Measurements from ENCODE around the gene INPPL1. TPM values are rescaled to one million over a fixed set of nuclear protein-coding genes. Genes with fewer than 3 reads are reported as not detected.
"Not testable (repeated sequence)": the region's sequence is repeated elsewhere in the genome, so short reads cannot be mapped to it uniquely, and the experiment has no call there.

The INPPL1 gene
- 10 to 100 TPM; 47.2 to 53.7 TPM for total RNA-seq

GRCh38 chr11:72224564-72225410, at the start of gene INPPL1:
INPPL1 (plus strand) TSS chr11:72224767; CDS start chr11:72224985, 218 bp downstream.
- H3K27me3 ChIP-seq = no peaks in the 10 kb centered on the region
- ATAC-seq = peak; percentile 15
- 0 to 3% methylated on average over 13 to 72 of the region's 81 CpGs for WGBS, 2 donors
- intact Hi-C loops (cut with DNase I) = no loop called here
- TF ChIP-seq CTCF (IDR thresholded peaks at IDR 0.05) (no peak), POLR2A (IDR thresholded peaks at IDR 0.05) (peak in 1 of 3 donors; percentile 15)
- H3K9me3 ChIP-seq = no peaks in the 10 kb centered on the region
- H3K36me3 ChIP-seq (replicated peaks in 1 of 2; ENCODE audit: insufficient read depth in 1 of 2, low read depth in 2 of 2) = peaks cover 0 to 8% of the 10 kb centered on the region in 2 donors
- peaks cover 21% of the 10 kb centered on the region for H3K4me1 ChIP-seq
- peak within 1 kb of the TSS; percentile 33 to 60 for H3K4me3 ChIP-seq
- DNase-seq = peak; percentile 64 to 75 (median 66)
- peak within 1 kb of the TSS; percentile 82 to 99 (median 96) for H3K27ac ChIP-seq

- DNase-seq (no peak), ATAC-seq (no peak)
- no peaks in the 10 kb centered on the region for H3K36me3 ChIP-seq (replicated peaks in 1 of 2; ENCODE audit: insufficient read depth in 1 of 2, low read depth in 2 of 2)
- no peak overlapping the region for H3K4me3 ChIP-seq
- no peaks in the 10 kb centered on the region for H3K9me3 ChIP-seq
- WGBS, 2 donors = 92% methylated on average over 6 of the region's 6 CpGs; no CpG with 5 or more reads in 1 of the 2 donors
- no peak overlapping the region for H3K27ac ChIP-seq
- TF ChIP-seq CTCF (IDR thresholded peaks at IDR 0.05) (no peak), POLR2A (IDR thresholded peaks at IDR 0.05) (no peak)
- H3K4me1 ChIP-seq = no peaks in the 10 kb centered on the region
- H3K27me3 ChIP-seq = no peaks in the 10 kb centered on the region
- intact Hi-C loops (cut with DNase I) = no loop called here
These were observed 46.9 kb upstream of the INPPL1 start for GRCh38 chr11:72177656-72178055.

- TF ChIP-seq POLR2A (IDR thresholded peaks at IDR 0.05) (no peak), CTCF (IDR thresholded peaks at IDR 0.05) (no peak)
- 63 to 69% methylated on average over 7 of the region's 7 CpGs for WGBS, 2 donors
- no peaks in the 10 kb centered on the region for H3K27me3 ChIP-seq
- no peak overlapping the region for H3K4me3 ChIP-seq
- H3K9me3 ChIP-seq = no peaks in the 10 kb centered on the region
- ATAC-seq (no peak), DNase-seq (no peak)
- H3K36me3 ChIP-seq (replicated peaks in 1 of 2; ENCODE audit: insufficient read depth in 1 of 2, low read depth in 2 of 2) = no peaks in the 10 kb centered on the region
- H3K4me1 ChIP-seq = no peaks in the 10 kb centered on the region
- intact Hi-C loops (cut with DNase I) = no loop called here
- no peak overlapping the region for H3K27ac ChIP-seq
These were observed 45.3 kb upstream of the INPPL1 start for GRCh38 chr11:72179049-72179803.

GRCh38 chr11:72179804-72180396, 44.7 kb upstream of the INPPL1 start:
- no peak overlapping the region for H3K4me3 ChIP-seq
- WGBS, 2 donors = 53 to 57% methylated on average over 4 of the region's 4 CpGs
- ATAC-seq (no peak), DNase-seq (no peak)
- H3K27me3 ChIP-seq = no peaks in the 10 kb centered on the region
- intact Hi-C loops (cut with DNase I) = no loop called here
- TF ChIP-seq CTCF (IDR thresholded peaks at IDR 0.05) (no peak), POLR2A (IDR thresholded peaks at IDR 0.05) (no peak)
- H3K9me3 ChIP-seq = no peaks in the 10 kb centered on the region
- H3K4me1 ChIP-seq = no peaks in the 10 kb centered on the region
- no peaks in the 10 kb centered on the region for H3K36me3 ChIP-seq (replicated peaks in 1 of 2; ENCODE audit: insufficient read depth in 1 of 2, low read depth in 2 of 2)
- H3K27ac ChIP-seq = no peak overlapping the region

- H3K4me1 ChIP-seq; ATAC-seq; H3K9me3 ChIP-seq; H3K4me3 ChIP-seq; intact Hi-C loops (cut with DNase I); H3K36me3 ChIP-seq (replicated peaks in 1 of 2; ENCODE audit: insufficient read depth in 1 of 2, low read depth in 2 of 2); H3K27me3 ChIP-seq; DNase-seq; H3K27ac ChIP-seq: not testable (repeated sequence)
- 57 to 58% methylated on average over 6 to 7 of the region's 7 CpGs for WGBS, 2 donors
These were observed 43.5 kb upstream of the INPPL1 start for GRCh38 chr11:72180892-72181552.

GRCh38 chr11:72181553-72181958, 43.0 kb upstream of the INPPL1 start:
- not testable (repeated sequence) for H3K4me3 ChIP-seq, H3K9me3 ChIP-seq

More at GRCh38 chr11:72181553-72181958, 43.0 kb upstream of the INPPL1 start:
- H3K36me3 ChIP-seq (replicated peaks in 1 of 2; ENCODE audit: insufficient read depth in 1 of 2, low read depth in 2 of 2); H3K27me3 ChIP-seq; intact Hi-C loops (cut with DNase I); ATAC-seq; H3K4me1 ChIP-seq; DNase-seq; H3K27ac ChIP-seq: not testable (repeated sequence)
- 63 to 71% methylated on average over 3 of the region's 3 CpGs for WGBS, 2 donors

Measured in body of pancreas (tissue), 4 donors.